Vagina (tissue), 2 donors: Measurements from ENCODE around the gene FAM50B.

Experiments used
- POLR2AphosphoS5 ChIP-seq, 2 donors: sonication (generic); formaldehyde crosslinking; IDR thresholded peaks; one replicate each; pipeline ENCODE4 v1.9.0; 2017; ENCODE audit warnings: antibody characterized with exemption in 2 of 2, mild to moderate bottlenecking in 2 of 2, low read depth in 1 of 2; ENCODE audit not compliant: insufficient read depth in 1 of 2
- TF ChIP-seq, protein P1 (sequence below), 3 experiments: fragments of 450-650 bp in 2 of 3; fragments of 200-600 bp in 1 of 3; sonication (generic) in 1 of 3; IDR thresholded peaks; one replicate each; pipeline ENCODE4 v1.5.1; 2017 to 2019; ENCODE audit warnings: antibody characterized with exemption in 3 of 3, mild to moderate bottlenecking in 2 of 3, moderate library complexity in 2 of 3

DNA sequence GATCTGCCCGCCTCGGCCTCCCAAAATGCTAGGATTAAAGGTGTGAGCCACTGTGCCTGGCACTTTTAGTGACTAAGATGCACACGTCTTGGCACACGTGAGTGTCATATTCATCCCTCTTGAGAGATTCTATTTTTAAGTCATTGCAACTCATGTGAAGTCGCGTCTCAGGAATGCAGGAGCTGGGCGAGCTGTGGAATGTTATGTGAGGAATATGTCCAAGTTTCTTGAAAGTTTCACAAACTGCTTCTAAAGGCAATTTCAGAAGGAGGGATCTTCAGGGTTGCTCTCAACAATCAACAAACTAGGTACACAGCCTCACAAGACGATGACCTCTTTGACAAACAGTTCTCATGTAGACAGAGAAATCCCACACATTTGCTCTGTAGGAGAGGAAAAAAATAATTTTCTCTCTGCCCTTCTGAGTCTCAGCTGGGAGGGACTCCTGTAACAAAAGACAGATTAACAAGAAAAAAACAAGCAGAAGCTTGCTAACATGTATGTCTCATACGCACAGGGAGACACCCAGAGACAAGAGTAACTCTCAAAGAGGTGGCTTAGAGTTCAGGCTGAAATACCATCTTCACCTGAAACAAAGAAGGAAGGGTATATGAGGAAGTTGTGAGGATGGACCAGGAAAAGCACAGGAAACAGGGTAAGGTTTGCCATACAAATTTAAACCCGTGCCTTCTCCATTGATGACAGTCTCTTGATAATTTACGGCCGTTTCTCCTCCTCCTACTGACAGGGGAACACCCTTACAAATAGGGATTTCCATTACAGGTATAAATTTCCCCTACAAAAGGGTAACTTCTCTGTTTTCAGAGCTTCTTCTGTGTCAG lies 45.3 kb upstream of the FAM50B start:
- TF ChIP-seq, protein P1, sequence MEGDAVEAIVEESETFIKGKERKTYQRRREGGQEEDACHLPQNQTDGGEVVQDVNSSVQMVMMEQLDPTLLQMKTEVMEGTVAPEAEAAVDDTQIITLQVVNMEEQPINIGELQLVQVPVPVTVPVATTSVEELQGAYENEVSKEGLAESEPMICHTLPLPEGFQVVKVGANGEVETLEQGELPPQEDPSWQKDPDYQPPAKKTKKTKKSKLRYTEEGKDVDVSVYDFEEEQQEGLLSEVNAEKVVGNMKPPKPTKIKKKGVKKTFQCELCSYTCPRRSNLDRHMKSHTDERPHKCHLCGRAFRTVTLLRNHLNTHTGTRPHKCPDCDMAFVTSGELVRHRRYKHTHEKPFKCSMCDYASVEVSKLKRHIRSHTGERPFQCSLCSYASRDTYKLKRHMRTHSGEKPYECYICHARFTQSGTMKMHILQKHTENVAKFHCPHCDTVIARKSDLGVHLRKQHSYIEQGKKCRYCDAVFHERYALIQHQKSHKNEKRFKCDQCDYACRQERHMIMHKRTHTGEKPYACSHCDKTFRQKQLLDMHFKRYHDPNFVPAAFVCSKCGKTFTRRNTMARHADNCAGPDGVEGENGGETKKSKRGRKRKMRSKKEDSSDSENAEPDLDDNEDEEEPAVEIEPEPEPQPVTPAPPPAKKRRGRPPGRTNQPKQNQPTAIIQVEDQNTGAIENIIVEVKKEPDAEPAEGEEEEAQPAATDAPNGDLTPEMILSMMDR (IDR thresholded peaks at IDR 0.05) = no peak
- peak; percentile 44 to 92 for TF ChIP-seq POLR2AphosphoS5 (IDR thresholded peaks at IDR 0.05; ENCODE audit: insufficient read depth in 1 of 2, low read depth in 1 of 2)
